Stimulated activated CD8-positive, alpha-beta memory T cell treated with anti-CD3 and anti-CD28 coated beads, Interleukin-2, amount 100 ng/mL, for 48 hours (primary cell): Measurements from ENCODE around the gene MAB21L3.
A peak's percentile ranks its signal among the peaks of the same experiment; 100 is the strongest.

Source experiments
- DNase-seq, 2 donors: peaks; one replicate each; pipeline ENCODE4 v3.0.0-alpha.2; 2020; ENCODE audit warnings: low read depth in 2 of 2

MAB21L3 gene

DNA sequence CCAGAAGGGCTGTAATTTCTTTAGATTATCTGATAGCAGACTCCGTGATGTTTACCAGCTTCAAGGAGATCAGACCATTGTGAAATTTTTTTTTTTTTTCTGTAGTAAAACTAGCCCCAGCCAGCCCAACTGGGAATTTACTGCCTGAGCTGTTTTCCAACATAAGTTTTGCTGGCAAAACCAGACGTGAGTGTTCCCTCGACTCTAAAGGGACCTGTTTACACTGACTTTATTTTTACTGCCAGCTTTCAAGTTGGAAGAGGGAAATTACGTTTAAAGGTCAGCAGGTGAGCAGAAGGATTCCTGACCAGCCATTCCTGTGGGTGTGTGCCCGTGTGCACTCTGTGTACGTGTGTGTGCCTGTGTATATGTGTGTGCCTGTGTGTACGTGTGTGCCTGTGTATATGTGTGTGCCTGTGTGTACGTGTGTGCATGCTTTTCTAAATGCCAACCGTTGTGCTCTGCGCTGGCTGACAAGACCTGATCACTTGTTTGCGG, 374 bp downstream of the MAB21L3 start:
- DNase-seq: no peak

DNA sequence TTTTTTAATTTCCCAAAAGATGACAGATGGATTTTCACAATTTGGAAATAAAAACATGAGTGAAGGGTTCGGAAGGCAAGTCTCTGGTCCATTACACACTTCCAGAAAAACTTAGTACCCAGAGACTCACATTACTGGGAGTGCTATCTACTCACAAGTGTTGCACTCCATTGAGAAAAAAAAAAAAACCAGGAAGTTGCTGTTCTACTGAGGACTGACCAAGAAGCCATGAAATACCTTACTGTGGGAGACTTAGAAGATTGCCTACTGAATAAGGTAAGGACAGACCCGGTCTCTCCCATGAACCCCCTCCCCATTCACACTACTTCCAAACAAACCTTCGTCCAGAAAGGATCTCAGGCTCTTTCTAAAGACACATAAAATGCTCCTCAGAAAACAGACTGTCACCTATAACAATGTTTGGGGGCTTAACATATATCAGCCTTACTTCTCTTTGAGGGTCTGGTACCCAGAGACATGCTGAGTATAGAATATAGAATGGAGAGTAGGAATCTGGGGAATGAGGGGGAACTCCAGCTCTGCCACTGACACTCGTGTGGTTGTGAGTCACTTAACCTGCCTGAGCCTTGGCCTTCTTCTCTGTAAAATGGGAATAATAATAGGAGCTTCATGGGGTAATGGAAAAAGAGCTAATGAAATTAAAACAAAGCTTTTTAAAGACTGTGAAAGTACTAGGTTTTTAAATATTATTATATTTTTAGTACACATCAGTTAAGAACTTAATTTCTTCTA, 1.4 kb downstream of the MAB21L3 start:
- DNase-seq: no peak

DNA sequence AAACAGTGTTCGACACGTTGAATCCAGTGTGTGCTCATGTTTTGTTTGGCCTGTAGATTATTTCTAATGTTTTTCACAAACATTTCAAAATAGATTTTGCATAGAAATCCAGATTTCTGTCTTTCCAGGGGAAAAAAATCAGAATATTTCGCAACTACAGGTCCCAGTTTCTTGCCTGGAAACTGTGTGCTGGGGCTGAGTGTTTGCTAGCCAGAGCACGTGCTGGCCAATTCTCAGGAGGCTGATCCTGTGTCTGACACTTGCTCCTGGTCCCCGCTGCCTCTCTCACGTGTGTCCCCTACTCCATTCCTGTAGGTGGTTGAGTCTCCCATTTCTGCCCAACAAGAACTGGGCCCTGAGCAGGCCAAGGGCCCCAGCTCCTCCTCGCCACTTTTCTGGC, 2.4 kb downstream of the MAB21L3 start:
- no peak for DNase-seq

- no peak for DNase-seq
Measured at GRCh38 chr1:116115476-116116439, 4.6 kb downstream of the MAB21L3 start.

DNA sequence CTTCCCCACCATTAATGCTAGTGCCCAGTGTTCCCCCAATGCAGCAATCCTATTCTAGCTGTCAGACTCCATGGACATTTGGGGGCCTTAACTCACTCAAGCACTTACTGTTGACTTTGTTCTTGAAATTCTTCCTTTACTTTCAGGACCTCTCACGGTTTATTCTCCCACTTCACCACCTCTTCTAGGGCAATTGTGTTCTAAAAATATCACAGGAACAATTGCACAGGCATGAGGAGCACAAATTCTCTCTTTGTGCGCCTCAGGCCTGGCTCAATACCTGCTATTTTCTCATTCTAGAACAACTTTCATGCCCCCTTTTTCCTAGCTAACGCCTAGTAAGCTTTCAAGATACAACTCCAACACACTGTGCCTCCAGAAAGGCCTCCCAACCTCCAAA, 7.3 kb downstream of the MAB21L3 start:
- no peak for DNase-seq

- DNase-seq: no peak
Measured at GRCh38 chr1:116119876-116120275, 8.7 kb downstream of the MAB21L3 start.

DNA sequence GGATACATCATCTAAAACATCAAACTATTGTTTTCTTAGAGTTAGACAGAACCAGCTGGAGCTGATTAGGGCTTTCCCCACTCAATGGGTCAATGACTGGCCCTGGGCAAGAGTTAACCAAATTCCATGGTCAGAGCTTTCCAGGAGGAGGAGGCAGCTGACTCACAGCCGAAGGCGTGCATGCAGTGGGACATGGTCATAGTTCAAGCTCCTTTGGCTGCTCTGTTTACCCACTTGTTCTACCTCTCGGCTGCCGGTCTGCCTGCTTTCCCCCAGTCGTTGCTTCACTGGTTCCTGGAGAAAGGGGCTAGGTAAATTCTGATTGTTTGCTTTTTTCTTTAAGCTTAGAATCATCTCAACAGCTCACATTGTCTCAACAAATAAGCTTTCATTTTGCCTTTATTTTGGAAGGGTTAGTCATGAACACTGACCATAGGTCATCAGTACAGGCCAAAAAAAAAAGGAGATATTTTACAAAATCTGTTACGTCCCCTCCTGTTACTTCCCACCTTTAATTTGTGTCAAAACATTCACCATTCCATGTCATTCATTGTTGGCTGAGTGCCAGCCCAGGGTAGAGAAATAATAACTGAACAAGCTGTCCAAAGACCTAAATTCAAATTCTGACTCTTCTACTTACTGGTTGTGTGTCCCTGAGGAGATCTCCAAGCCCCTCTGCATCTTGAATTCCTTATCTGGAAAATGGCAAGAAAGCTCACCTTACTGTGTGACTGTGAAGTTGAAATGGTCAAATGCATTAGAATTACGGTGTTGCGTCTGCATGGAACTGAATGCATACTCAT, 12.0 kb downstream of the MAB21L3 start:
- DNase-seq: no peak

DNA sequence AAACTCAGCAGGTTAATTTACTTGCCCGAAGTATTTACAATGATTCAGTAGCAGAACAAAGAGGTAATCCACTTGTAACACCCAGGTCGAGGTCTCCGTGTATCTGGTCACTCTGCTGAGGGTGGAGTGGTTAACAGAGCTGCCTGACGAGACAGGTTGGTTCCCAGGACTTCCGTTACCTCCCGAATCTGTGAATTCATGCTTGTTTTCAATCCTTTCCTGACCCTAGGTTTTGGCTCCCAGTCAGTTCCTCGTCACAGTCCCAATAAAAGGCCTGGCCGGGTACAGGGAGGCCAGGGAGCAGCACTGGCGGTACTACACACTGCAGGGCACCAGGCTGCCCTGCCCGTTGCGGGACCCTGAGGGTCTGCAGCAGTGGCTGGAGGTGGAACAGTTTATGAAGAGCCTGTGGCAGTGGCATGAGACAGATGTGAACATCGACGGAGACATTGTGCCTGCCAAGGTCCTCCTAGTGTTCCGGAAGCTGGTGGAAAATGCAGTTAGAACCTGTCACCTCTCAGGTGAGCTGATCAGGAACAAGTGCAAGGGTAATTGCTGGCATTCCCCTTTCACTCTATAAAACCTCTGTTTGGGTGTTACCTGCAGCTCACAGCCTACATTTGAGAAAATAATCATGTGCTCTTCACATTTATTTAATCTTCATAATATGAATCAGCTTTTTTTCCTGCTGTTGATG, 12.8 kb downstream of the MAB21L3 start:
- no peak for DNase-seq

- DNase-seq: no peak
Measured at GRCh38 chr1:116125758-116126157, 14.6 kb downstream of the MAB21L3 start.

DNA sequence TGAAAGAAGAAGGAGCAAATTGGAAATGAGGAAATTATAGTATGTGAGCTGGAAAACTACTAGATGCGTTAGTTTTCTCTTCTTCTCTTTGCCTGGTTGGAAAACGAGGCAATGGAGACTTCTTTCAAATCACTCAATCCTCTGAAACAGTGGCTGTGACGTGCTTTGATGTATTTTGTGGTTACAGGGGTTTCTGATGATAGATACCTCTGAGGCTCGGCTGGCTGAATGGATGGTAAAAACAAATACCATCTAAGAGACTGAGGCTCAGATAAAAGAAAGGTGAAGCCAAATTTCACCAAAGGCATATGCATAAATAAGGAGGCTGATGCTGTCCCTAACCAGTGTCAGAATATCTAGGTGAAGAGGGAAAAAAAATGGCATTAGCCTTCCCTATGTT, 15.1 kb downstream of the MAB21L3 start:
- no peak for DNase-seq

- DNase-seq: no peak
Measured at GRCh38 chr1:116127123-116127847, 16.1 kb downstream of the MAB21L3 start.

- DNase-seq: no peak
Measured at GRCh38 chr1:116127848-116128540, 16.8 kb downstream of the MAB21L3 start.

DNA sequence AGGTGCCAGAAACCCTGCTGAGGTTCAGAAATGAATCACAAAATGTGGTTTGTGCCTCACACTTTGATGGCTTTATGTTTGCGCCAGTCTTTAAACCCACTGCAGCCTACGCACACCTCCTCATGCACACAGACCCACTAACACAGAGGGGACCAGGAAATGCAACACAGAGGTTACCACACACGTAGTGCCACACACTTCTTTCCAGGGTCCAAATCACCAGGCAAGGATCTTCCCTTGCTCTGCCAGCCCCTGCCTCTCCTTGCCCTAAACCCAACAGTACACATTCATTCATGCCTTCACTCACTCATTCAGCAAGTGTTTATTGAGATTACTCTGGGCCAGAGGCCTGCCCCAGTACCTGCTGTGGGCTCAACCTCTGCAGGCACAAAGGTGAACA, 17.5 kb downstream of the MAB21L3 start:
- peak; percentile 27 to 42 for DNase-seq

DNA sequence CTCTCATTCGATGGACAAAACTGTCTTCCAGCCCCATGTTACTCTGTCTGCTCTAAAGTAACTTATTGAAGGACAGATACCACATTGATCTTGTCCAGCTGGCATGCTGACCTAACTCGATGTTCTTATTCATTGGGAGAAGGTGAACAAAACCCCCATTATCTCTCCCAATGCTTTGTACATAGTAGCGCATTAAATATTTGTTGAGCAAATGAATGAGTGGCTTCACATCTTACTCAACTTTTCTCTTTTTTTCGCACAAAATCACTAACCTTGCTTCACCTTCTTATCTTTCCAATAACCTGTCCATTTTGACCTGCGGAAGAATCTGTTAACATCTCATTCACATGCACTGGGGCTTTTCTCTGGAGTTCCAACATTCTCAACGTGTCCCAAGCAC, 18.3 kb downstream of the MAB21L3 start:
- DNase-seq: no peak

GRCh38 chr1:116130356-116130755, 19.2 kb downstream of the MAB21L3 start:
- no peak for DNase-seq

GRCh38 chr1:116131170-116131569, 20.0 kb downstream of the MAB21L3 start:
- DNase-seq: no peak

- DNase-seq: no peak
Measured at GRCh38 chr1:116131866-116132605, 20.8 kb downstream of the MAB21L3 start.

DNA sequence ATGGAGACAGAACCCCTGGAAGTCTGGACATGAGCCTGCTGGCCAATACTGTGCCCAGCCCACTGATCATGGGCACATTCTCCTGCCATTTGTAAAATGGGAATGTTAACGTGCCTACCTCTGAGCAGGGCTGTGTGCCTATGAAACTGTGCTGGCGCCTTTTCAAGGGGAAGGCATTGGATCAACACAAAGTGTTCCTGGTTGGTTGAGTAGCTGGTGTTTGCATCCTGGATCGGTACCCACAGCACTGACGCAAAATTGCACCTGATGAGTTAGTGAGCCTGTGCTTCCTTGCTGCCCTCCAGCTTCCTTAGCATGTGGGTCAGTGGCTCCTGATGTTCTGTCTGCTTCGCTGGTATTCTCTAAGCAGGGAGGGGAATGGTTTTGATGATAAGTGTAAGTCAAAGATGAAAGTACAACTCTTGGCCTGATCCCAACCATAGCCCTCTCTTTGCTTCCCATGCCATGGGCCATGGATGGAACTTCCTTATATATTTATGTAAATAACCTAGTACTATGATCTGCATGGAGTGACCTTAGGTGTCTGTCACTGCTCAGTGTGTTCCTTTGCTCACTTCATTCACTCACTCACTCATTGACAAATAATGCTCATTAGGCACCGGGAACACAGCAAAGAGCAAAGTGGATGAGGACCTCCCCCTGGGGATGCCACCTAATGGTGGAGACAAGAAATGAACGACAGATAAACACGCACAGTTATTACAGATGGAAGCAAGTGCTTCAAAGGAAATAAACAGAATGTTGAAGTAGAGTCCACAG, 22.7 kb downstream of the MAB21L3 start:
- no peak for DNase-seq

GRCh38 chr1:116134476-116134773, 23.2 kb downstream of the MAB21L3 start:
- DNase-seq: no peak
